ENCODE results near the gene TUBG1.
A peak's percentile ranks its signal among the peaks of the same experiment; 100 is the strongest.

Gene TUBG1

GRCh38 chr17:42609182-42609813 lies at the start of gene TUBG1, which contains the start of gene RETREG3:
TUBG1 (plus strand) TSS chr17:42609683; CDS start chr17:42609738, 55 bp downstream.
RETREG3 (minus strand) TSS chr17:42609374; CDS start chr17:42609324, 50 bp downstream.
- DNase-seq (ENCODE audit: low read depth) = peak; percentile 99
- H3K4me3 ChIP-seq (replicated peaks; ENCODE audit: low read depth, low read length) = peak within 1 kb of the TSS; percentile 99

GRCh38 chr17:42560246-42560645 lies 49.2 kb upstream of the TUBG1 start:
- DNase-seq (ENCODE audit: low read depth) = no peak
- H3K4me3 ChIP-seq (replicated peaks; ENCODE audit: low read depth, low read length) = no peak overlapping the region
- TF ChIP-seq CTCF (IDR thresholded peaks at IDR 0.05; ENCODE audit: low read length, missing control alignments) = no peak

More at GRCh38 chr17:42609182-42609813, at the start of gene TUBG1, which contains the start of gene RETREG3:
- peak; percentile 44 for TF ChIP-seq CTCF (IDR thresholded peaks at IDR 0.05; ENCODE audit: low read length, missing control alignments)

- no peak for TF ChIP-seq CTCF (IDR thresholded peaks at IDR 0.05; ENCODE audit: low read length, missing control alignments)
- peak within 1 kb of the TSS; percentile 78 for H3K4me3 ChIP-seq (replicated peaks; ENCODE audit: low read depth, low read length)
- DNase-seq (ENCODE audit: low read depth) = peak; percentile 99
Observed at GRCh38 chr17:42561897-42562387, 47.5 kb upstream of the TUBG1 start, which contains the start of gene COASY. COASY (plus strand) TSS chr17:42562148; CDS start chr17:42562623, 475 bp downstream.

- peak; percentile 40 for DNase-seq (ENCODE audit: low read depth)
- peak overlapping the region; percentile 78 for H3K4me3 ChIP-seq (replicated peaks; ENCODE audit: low read depth, low read length)
- TF ChIP-seq CTCF (IDR thresholded peaks at IDR 0.05; ENCODE audit: low read length, missing control alignments) = no peak
Observed at GRCh38 chr17:42562388-42563142, 46.9 kb upstream of the TUBG1 start.

- peak overlapping the region; percentile 78 for H3K4me3 ChIP-seq (replicated peaks; ENCODE audit: low read depth, low read length)
- TF ChIP-seq CTCF (IDR thresholded peaks at IDR 0.05; ENCODE audit: low read length, missing control alignments) = no peak
Observed at GRCh38 chr17:42563143-42563509, 46.4 kb upstream of the TUBG1 start.

GRCh38 chr17:42563543-42563942 lies 45.9 kb upstream of the TUBG1 start:
- no peak for DNase-seq (ENCODE audit: low read depth)
- H3K4me3 ChIP-seq (replicated peaks; ENCODE audit: low read depth, low read length) = peak overlapping the region; percentile 78
- TF ChIP-seq CTCF (IDR thresholded peaks at IDR 0.05; ENCODE audit: low read length, missing control alignments) = no peak

More at GRCh38 chr17:42563143-42563509, 46.4 kb upstream of the TUBG1 start:
- no peak for DNase-seq (ENCODE audit: low read depth)
